Measurements from ENCODE around the gene LHFPL3.

The LHFPL3 gene

DNA sequence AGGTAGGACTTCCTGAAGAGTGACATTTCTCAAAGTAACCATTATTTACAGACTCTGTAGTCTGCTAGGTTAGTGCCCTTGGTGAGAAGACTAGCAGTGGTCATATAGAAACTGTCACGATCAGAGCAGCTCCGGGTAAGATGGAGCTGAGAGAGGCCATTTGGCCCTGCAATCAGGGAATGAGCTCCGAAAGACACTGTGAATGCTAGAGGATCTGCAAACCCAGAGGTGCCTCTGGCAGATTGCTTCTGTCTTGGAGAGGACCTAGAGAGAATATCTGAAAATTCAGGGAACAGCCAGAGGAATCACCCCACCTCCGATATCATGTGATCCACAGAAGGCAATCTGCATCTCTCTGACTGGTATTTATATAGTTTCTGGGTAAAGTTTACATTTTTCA is 438.7 kb downstream of the LHFPL3 start:
- TF ChIP-seq CTCF (IDR thresholded peaks at IDR 0.05; ENCODE audit: extremely low read depth, insufficient read depth, missing control alignments) = no peak
- no peak for DNase-seq (ENCODE audit: low spot score)
- in situ Hi-C loops (cut with MboI; ENCODE audit: low pct_unique_long_range_greater_than_20kb, low sequenced_read_pairs, unreplicated experiment) = no loop called here

GRCh38 chr7:104767826-104768536 is 439.6 kb downstream of the LHFPL3 start:
- in situ Hi-C loops (cut with MboI; ENCODE audit: low pct_unique_long_range_greater_than_20kb, low sequenced_read_pairs, unreplicated experiment) = no loop called here
- no peak for TF ChIP-seq CTCF (IDR thresholded peaks at IDR 0.05; ENCODE audit: extremely low read depth, insufficient read depth, missing control alignments)
- no peak for DNase-seq (ENCODE audit: low spot score)

DNA sequence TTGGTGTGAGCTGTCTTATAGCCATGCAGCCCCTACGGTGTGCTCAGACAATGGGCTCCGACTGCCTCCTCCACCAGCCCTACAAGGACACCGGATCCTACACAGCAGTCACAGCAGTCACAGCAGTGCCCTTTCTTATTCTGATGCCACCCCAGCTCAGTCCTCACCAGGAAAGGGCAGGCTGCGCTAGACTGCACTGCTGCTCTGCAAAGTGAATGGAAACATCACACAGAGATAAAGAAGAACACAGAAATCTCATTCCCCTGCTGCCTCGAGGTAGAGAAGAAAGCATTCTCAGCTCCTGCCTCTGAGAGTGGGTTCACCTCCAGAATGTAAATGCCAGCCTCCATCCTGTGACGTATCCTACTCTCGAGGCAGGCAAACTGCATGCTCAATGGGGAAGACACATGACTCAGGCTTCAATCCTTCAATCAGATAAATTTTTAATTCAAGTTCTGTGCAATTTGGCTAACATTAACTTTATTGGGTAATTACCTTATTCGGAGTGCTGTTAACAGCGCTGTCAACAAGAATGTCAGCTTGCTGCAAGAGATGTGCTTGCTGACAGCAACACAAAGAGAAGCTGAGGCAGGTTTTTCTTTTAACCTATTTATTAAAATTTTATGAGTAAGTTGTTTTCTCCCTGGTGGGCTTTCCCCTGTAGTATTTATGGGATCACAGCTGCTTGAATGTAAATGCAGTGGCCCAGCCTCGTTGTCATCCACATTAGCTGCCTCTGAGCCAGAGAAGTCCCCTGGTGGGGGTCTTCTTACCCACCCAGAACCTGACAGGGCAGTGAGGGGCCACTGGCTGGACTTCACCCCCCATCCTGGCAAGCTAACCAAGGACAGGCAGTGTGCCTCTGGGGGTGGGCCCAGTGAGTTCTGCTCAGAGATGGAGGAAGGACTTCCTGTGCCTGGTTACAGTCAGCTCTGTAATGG is 444.3 kb downstream of the LHFPL3 start:
- no peak for TF ChIP-seq CTCF (IDR thresholded peaks at IDR 0.05; ENCODE audit: extremely low read depth, insufficient read depth, missing control alignments)

DNA sequence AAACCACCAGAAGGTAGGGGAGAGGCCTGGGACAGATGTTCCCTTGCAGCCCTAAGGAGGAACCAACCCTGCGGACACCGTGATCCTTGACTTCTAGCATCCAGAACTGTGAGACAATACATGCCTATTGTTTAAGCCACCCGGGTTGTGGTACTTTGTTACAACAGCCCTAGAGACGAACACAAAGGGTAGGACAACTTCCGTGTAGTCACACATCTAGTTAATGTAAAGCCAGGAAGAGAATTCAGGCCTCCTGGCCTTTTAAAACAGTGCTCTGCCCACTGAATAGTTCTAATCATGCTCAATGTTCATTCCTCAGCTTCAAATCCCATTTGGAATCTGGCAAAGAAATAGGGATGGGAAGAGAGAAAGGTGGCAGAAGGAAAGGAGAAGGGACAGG is 445.4 kb downstream of the LHFPL3 start:
- no peak for TF ChIP-seq CTCF (IDR thresholded peaks at IDR 0.05; ENCODE audit: extremely low read depth, insufficient read depth, missing control alignments)
- no peak for DNase-seq (ENCODE audit: low spot score)
- in situ Hi-C loops (cut with MboI; ENCODE audit: low pct_unique_long_range_greater_than_20kb, low sequenced_read_pairs, unreplicated experiment) = no loop called here

More for the DNA sequence above, 444.3 kb downstream of the LHFPL3 start:
- no peak for DNase-seq (ENCODE audit: low spot score)
- in situ Hi-C loops (cut with MboI; ENCODE audit: low pct_unique_long_range_greater_than_20kb, low sequenced_read_pairs, unreplicated experiment) = no loop called here

- TF ChIP-seq CTCF (IDR thresholded peaks at IDR 0.05; ENCODE audit: extremely low read depth, insufficient read depth, missing control alignments) = no peak
- in situ Hi-C loops (cut with MboI; ENCODE audit: low pct_unique_long_range_greater_than_20kb, low sequenced_read_pairs, unreplicated experiment) = no loop called here
- DNase-seq (ENCODE audit: low spot score) = no peak
Observed at GRCh38 chr7:104775531-104775930, 447.1 kb downstream of the LHFPL3 start.

DNA sequence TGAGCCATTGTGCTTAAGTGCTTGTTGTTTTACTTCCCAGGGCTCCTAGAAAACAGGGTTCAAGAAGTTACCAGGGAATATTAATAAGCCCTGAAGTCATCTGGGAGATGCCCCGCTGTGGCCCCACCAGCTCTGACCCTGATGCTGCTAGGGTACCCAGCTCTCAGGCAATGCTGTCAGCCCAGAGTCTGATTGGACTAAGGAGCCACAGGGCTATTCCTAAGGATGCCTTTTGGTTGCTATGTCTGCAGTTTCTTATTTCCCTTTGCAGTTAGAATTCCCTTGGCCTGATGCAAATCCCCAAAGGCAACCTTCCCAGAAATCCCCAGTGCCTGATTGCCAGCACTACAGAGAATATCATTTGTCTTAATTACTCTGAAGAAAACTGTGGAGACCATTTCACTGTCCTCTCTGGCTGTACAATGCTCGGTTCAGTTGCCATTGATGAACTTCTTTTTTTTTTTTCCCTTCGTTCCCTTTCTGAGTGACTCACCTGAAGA is 448.9 kb downstream of the LHFPL3 start:
- in situ Hi-C loops (cut with MboI; ENCODE audit: low pct_unique_long_range_greater_than_20kb, low sequenced_read_pairs, unreplicated experiment) = no loop called here
- TF ChIP-seq CTCF (IDR thresholded peaks at IDR 0.05; ENCODE audit: extremely low read depth, insufficient read depth, missing control alignments) = no peak
- no peak for DNase-seq (ENCODE audit: low spot score)

Measured in GM13977 (cell line).